Panc1 (cell line): ENCODE measurements around the gene SLC16A6.

Experiments used
- POLR2AphosphoS5 ChIP-seq: IDR thresholded peaks from 2 replicates; pipeline ENCODE4 v1.6.1; 2012; ENCODE audit warnings: mild to moderate bottlenecking, low read depth, low read length, moderate library complexity
- REST ChIP-seq, 2 experiments: IDR thresholded peaks; 2 replicates each; pipeline ENCODE4 v1.6.1; 2011 to 2012; ENCODE audit warnings: low read depth in 2 of 2, control low read depth in 1 of 2, low read length in 1 of 2, mild to moderate bottlenecking in 1 of 2, moderate library complexity in 1 of 2; ENCODE audit not compliant: insufficient read depth in 1 of 2
- TF ChIP-seq, protein P1 (sequence below): fragments of 450-650 bp; IDR thresholded peaks from 2 replicates; pipeline ENCODE4 v1.5.1; 2017; ENCODE audit warnings: mild to moderate bottlenecking

DNA sequence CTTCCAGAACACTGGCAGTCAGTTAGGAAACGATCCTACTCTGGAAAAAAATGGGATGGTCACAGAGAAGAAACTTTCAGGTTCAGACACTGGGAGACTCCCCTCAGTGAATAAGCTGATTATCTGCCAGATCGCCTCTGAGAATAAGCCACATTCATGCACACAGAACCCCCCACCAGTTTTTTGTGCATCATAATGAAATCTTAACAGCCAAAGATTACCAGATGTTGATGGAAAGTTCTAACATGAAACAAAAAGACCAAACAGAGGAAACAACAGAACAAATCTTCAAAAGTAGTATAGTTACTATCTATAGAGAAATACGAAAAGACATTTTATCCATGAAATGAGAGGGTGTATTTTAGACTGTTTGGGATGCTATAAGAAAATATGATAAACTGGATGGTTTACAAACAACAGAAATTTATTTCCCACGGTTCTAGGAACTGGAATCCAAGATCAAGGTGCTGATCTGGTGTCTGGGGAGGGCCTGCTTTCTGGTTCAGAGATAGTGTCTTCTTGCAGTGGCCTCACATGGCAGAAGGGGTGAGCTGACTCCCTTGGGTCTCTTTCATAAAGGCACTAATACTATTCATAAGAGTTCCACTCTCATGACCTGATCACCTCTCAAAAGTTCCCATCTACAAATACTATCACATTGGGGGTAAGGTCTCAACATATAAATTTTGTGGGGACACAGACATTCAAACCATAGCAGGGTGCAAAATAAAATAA is 51.1 kb downstream of the SLC16A6 start:
- TF ChIP-seq, protein P1, sequence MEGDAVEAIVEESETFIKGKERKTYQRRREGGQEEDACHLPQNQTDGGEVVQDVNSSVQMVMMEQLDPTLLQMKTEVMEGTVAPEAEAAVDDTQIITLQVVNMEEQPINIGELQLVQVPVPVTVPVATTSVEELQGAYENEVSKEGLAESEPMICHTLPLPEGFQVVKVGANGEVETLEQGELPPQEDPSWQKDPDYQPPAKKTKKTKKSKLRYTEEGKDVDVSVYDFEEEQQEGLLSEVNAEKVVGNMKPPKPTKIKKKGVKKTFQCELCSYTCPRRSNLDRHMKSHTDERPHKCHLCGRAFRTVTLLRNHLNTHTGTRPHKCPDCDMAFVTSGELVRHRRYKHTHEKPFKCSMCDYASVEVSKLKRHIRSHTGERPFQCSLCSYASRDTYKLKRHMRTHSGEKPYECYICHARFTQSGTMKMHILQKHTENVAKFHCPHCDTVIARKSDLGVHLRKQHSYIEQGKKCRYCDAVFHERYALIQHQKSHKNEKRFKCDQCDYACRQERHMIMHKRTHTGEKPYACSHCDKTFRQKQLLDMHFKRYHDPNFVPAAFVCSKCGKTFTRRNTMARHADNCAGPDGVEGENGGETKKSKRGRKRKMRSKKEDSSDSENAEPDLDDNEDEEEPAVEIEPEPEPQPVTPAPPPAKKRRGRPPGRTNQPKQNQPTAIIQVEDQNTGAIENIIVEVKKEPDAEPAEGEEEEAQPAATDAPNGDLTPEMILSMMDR = no peak
- TF ChIP-seq POLR2AphosphoS5 (no peak), REST (IDR thresholded peaks at IDR 0.05; ENCODE audit: insufficient read depth in 1 of 2, low read depth in 2 of 2, low read length in 1 of 2) (no peak)
